Glomerular visceral epithelial cell (primary cell): Measurements from ENCODE around the gene SOBP.

Experiments
- DNase-seq: peaks from one replicate; pipeline ENCODE4 v3.0.0-alpha.2; 2016; ENCODE audit errors: extremely low spot score

SOBP gene

GRCh38 chr6:107658920-107659865 lies 169.3 kb downstream of the SOBP start:
- no peak for DNase-seq

GRCh38 chr6:107660839-107661238 lies 170.9 kb downstream of the SOBP start:
- no peak for DNase-seq

GRCh38 chr6:107661291-107661690 lies 171.4 kb downstream of the SOBP start:
- DNase-seq = no peak

GRCh38 chr6:107662333-107662732 lies 172.4 kb downstream of the SOBP start:
- DNase-seq = no peak

- no peak for DNase-seq
Observed at GRCh38 chr6:107663308-107663707, 173.4 kb downstream of the SOBP start.

- no peak for DNase-seq
Observed at GRCh38 chr6:107665382-107665781, 175.5 kb downstream of the SOBP start.

- no peak for DNase-seq
Observed at GRCh38 chr6:107666084-107666980, 176.4 kb downstream of the SOBP start.

- no peak for DNase-seq
Observed at GRCh38 chr6:107666981-107667601, 177.2 kb downstream of the SOBP start.

- DNase-seq = no peak
Observed at GRCh38 chr6:107667790-107668189, 177.9 kb downstream of the SOBP start.

GRCh38 chr6:107668743-107669474 lies 179.0 kb downstream of the SOBP start:
- no peak for DNase-seq

GRCh38 chr6:107670792-107671199 lies 180.9 kb downstream of the SOBP start:
- DNase-seq = peak; percentile 23

GRCh38 chr6:107673076-107673494 lies 183.2 kb downstream of the SOBP start:
- no peak for DNase-seq

- peak; percentile 83 for DNase-seq
Observed at GRCh38 chr6:107674995-107675738, 185.2 kb downstream of the SOBP start.

- no peak for DNase-seq
Observed at GRCh38 chr6:107676042-107676441, 186.1 kb downstream of the SOBP start.

GRCh38 chr6:107677399-107677798 lies 187.5 kb downstream of the SOBP start:
- DNase-seq = no peak

- DNase-seq = no peak
Observed at GRCh38 chr6:107679457-107679856, 189.5 kb downstream of the SOBP start.

GRCh38 chr6:107682721-107683120 lies 192.8 kb downstream of the SOBP start:
- no peak for DNase-seq

- no peak for DNase-seq
Observed at GRCh38 chr6:107683183-107683582, 193.3 kb downstream of the SOBP start.

GRCh38 chr6:107684996-107685395 lies 195.1 kb downstream of the SOBP start:
- no peak for DNase-seq

- no peak for DNase-seq
Observed at GRCh38 chr6:107689190-107689589, 199.3 kb downstream of the SOBP start.
